ENCODE data around the gene SAT2. TPM values are rescaled to one million over a fixed set of nuclear protein-coding genes. Genes with fewer than 3 reads are reported as not detected.

SAT2 gene
- total RNA-seq, 2 donors from 2014 or later, result 56.0 to 78.5 TPM

DNA sequence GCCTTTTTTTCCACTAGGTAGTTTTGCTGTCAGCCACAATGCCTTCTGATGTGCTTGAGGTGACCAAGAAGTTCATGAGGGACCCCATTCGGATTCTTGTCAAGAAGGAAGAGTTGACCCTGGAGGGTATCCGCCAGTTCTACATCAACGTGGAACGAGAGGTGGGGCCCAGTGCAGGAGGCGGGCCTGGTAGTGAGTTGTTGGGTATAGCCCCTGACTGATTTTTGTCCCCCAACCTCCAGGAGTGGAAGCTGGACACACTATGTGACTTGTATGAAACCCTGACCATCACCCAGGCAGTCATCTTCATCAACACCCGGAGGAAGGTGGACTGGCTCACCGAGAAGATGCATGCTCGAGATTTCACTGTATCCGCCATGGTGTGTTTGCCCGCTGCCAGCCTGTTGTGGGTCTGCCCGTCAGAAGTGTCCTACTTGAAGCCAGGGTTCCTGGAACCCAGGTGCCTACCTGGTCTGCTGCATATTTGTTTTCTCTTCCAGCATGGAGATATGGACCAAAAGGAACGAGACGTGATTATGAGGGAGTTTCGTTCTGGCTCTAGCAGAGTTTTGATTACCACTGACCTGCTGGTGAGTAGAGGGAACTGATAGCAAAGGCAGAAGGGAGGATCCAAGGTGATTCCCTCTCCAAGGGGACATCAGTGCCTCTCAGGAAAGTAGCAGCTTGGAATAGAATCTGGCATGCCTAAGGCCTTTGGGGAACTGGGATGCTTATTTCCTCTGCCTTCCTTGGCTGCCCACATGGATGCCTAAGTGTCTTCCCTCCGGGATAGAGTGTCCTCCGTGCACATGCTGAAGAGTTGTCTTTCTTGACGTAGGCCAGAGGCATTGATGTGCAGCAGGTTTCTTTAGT, 50.1 kb downstream of the SAT2 start:
- DNase-seq (ENCODE audit: low spot score), result no peak
- H3K27ac ChIP-seq, result no peak overlapping the region
- peaks cover 54% of the 10 kb centered on the region for H3K36me3 ChIP-seq
- no peak overlapping the region for H3K4me3 ChIP-seq
- no peaks in the 10 kb centered on the region for H3K27me3 ChIP-seq
- H3K4me1 ChIP-seq, result peaks cover 0 to 60% of the 10 kb centered on the region in 2 donors
- TF ChIP-seq, protein P1, sequence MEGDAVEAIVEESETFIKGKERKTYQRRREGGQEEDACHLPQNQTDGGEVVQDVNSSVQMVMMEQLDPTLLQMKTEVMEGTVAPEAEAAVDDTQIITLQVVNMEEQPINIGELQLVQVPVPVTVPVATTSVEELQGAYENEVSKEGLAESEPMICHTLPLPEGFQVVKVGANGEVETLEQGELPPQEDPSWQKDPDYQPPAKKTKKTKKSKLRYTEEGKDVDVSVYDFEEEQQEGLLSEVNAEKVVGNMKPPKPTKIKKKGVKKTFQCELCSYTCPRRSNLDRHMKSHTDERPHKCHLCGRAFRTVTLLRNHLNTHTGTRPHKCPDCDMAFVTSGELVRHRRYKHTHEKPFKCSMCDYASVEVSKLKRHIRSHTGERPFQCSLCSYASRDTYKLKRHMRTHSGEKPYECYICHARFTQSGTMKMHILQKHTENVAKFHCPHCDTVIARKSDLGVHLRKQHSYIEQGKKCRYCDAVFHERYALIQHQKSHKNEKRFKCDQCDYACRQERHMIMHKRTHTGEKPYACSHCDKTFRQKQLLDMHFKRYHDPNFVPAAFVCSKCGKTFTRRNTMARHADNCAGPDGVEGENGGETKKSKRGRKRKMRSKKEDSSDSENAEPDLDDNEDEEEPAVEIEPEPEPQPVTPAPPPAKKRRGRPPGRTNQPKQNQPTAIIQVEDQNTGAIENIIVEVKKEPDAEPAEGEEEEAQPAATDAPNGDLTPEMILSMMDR (IDR thresholded peaks at IDR 0.05), result no peak
- H3K9me3 ChIP-seq, result no peaks in the 10 kb centered on the region

DNA sequence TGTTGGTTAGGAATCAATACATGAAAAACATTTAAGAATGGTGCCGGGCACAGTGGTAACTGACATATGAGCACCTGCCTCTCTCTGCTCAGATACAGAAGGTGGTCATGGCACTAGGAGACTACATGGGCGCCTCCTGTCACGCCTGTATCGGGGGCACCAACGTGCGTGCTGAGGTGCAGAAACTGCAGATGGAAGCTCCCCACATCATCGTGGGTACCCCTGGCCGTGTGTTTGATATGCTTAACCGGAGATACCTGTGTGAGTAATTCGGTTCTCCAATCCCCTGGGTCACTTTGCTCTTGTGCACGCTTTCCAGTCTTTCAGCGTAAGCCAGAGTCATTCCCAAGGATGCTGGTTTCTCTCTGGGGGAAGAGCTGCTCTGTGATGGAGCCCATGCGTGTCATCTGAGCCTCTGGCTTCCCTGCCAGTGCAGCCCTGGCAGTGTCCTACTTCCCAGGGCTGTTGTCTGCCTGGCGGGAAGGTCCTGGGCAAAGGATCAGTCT, 51.1 kb downstream of the SAT2 start:
- Histone ChIP-seq H3K27me3 (no peaks in the 10 kb centered on the region), H3K4me3 (no peak overlapping the region), H3K36me3 (peaks cover 55% of the 10 kb centered on the region), H3K9me3 (no peaks in the 10 kb centered on the region), H3K27ac (no peak overlapping the region), H3K4me1 (peaks cover 0 to 59% of the 10 kb centered on the region in 2 donors)
- no peak for DNase-seq (ENCODE audit: low spot score)
- TF ChIP-seq, protein P1 (IDR thresholded peaks at IDR 0.05), result no peak

Other genes with a start within 250 kb of the SAT2 start
- 1 to 10 TPM; 4.1 to 4.8 TPM for gene TNK1, start 246.7 kb downstream of the SAT2 start, total RNA-seq
- 10 to 100 TPM; 17.2 to 21.6 TPM for gene PLSCR3, start 233.3 kb downstream of the SAT2 start, total RNA-seq
- gene TMEM256, start 223.7 kb downstream of the SAT2 start, total RNA-seq, result 10 to 100 TPM; 43.4 to 64.8 TPM
- gene NLGN2, start 220.0 kb downstream of the SAT2 start, total RNA-seq, result 10 to 100 TPM in 1 of 2 donors, 1 to 10 TPM in 1; 6.3 to 12.2 TPM
- gene SPEM1, start 207.5 kb downstream of the SAT2 start, total RNA-seq, result not detected
- not detected for gene SPEM2, start 202.2 kb downstream of the SAT2 start, total RNA-seq
- not detected for gene SPEM3, start 199.0 kb downstream of the SAT2 start, total RNA-seq
- 1 to 10 TPM; 3.7 to 5.6 TPM for gene TMEM102, start 192.4 kb downstream of the SAT2 start, total RNA-seq
- 10 to 100 TPM; 18.6 to 20.9 TPM for gene FGF11, start 188.3 kb downstream of the SAT2 start, total RNA-seq
- gene CHRNB1, start 182.8 kb downstream of the SAT2 start, total RNA-seq, result 10 to 100 TPM; 15.8 to 19.0 TPM
- gene ZBTB4, start 148.2 kb downstream of the SAT2 start, total RNA-seq, result 10 to 100 TPM; 50.5 to 67.3 TPM
- not detected for gene SLC35G6, start 146.4 kb downstream of the SAT2 start, total RNA-seq
- 10 to 100 TPM; 28.4 to 41.2 TPM for gene POLR2A, start 143.5 kb downstream of the SAT2 start, total RNA-seq
- gene TNFSF12, start 78.8 kb downstream of the SAT2 start, total RNA-seq, result 10 to 100 TPM; 39.6 to 50.2 TPM
- 10 to 100 TPM; 11.0 to 16.9 TPM for gene TNFSF13, start 69.1 kb downstream of the SAT2 start, total RNA-seq
- 10 to 100 TPM; 45.9 to 56.1 TPM for gene SENP3, start 65.9 kb downstream of the SAT2 start, total RNA-seq
- gene CD68, start 48.2 kb downstream of the SAT2 start, total RNA-seq, result 10 to 100 TPM; 16.2 to 54.2 TPM
- gene MPDU1, start 44.0 kb downstream of the SAT2 start, total RNA-seq, result 10 to 100 TPM; 55.4 to 81.1 TPM
- 10 to 100 TPM in 1 of 2 donors, 1 to 10 TPM in 1; 5.6 to 11.5 TPM for gene SOX15, start 37.7 kb downstream of the SAT2 start, total RNA-seq
- gene FXR2, start 12.9 kb downstream of the SAT2 start, total RNA-seq, result 10 to 100 TPM; 70.3 to 83.6 TPM
- under 1 TPM in 1 of 2 donors, not detected in 1; 0.39 TPM for gene SHBG, start 2.3 kb upstream of the SAT2 start, total RNA-seq
- gene ATP1B2, start 23.1 kb upstream of the SAT2 start, total RNA-seq, result 1 to 10 TPM; 1.2 to 2.2 TPM
- gene TP53, start 59.7 kb upstream of the SAT2 start, total RNA-seq, result 10 to 100 TPM; 12.9 to 20.1 TPM
- 1 to 10 TPM; 3.7 to 6.1 TPM for gene WRAP53, start 60.7 kb upstream of the SAT2 start, total RNA-seq
- gene EFNB3, start 77.4 kb upstream of the SAT2 start, total RNA-seq, result 1 to 10 TPM; 2.1 to 5.9 TPM
- gene DNAH2, start 89.9 kb upstream of the SAT2 start, total RNA-seq, result under 1 TPM in 1 of 2 donors, not detected in 1; 0.08 TPM
- gene KDM6B, start 206.4 kb upstream of the SAT2 start, total RNA-seq, result 10 to 100 TPM; 11.0 to 11.1 TPM
- 10 to 100 TPM; 42.5 to 53.2 TPM for gene TMEM88, start 227.2 kb upstream of the SAT2 start, total RNA-seq
- gene NAA38, start 229.7 kb upstream of the SAT2 start, total RNA-seq, result 10 to 100 TPM; 77.1 to 85.0 TPM
- gene CYB5D1, start 230.2 kb upstream of the SAT2 start, total RNA-seq, result 1 to 10 TPM; 5.1 to 6.8 TPM

Data from right atrium auricular region (tissue), 2 donors.